ENCODE results near the gene FGL2. TPM values are rescaled to one million over a fixed set of nuclear protein-coding genes. Genes with fewer than 3 reads are reported as not detected.

FGL2 gene
- total RNA-seq, 1 experiment from 2014 or later: not detected

DNA sequence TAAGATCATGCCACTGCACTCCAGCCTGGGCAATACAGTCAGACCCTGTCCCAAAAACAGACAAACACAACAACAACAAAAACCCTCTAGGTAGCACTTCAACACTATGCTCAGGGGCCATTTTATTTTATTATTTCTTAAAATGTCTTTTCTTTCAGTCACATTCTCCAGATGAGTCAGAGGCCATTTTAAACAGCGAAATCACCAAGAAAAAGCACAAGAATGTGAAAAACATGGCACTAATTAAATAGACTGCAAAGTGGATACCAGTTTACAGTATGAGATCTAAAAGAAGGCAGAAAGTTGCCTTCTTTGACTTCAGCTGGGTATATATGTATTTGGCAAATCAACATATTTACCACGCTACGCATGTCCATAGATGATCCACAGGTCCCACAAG lies 6.1 kb upstream of the FGL2 start:
- Histone ChIP-seq H2AFZ (ENCODE audit: low read length) (no peak overlapping the region), H4K20me1 (ENCODE audit: low read length) (no peaks in the 10 kb centered on the region), H3K4me2 (ENCODE audit: low read length) (no peak overlapping the region), H3K9ac (ENCODE audit: low read length) (no peak overlapping the region), H3K27me3 (ENCODE audit: low read length) (no peaks in the 10 kb centered on the region), H3K9me3 (ENCODE audit: low read length) (peaks cover 5% of the 10 kb centered on the region; the same call in 1 of the 2 replicates), H3K36me3 (ENCODE audit: low read depth, low read length) (no peaks in the 10 kb centered on the region), H3K27ac (ENCODE audit: low read length) (no peak overlapping the region), H3K9me2 (replicated peaks; ENCODE audit: low read length) (no peaks in the 10 kb centered on the region), H3K4me1 (ENCODE audit: insufficient read depth, low read length) (no peaks in the 10 kb centered on the region), H3F3A (ENCODE audit: low read length, unreplicated experiment) (no peaks in the 10 kb centered on the region), H3K79me2 (ENCODE audit: low read length) (no peaks in the 10 kb centered on the region), H3K4me3 (ENCODE audit: low read length) (no peak overlapping the region)
- DNase-seq (no peak), ATAC-seq (no peak)
- ChIA-PET POLR2A (ENCODE audit: unreplicated experiment) (no interaction called here), CTCF (no interaction called here)
- BruUV-seq (replicated peaks): no TSS peak
- intact Hi-C loops (cut with micrococcal nuclease): no loop called here
- no peak for TF ChIP-seq EZH2 (IDR thresholded peaks at IDR 0.05; ENCODE audit: low read length, unreplicated experiment)
- TF ChIP-seq, protein P1, sequence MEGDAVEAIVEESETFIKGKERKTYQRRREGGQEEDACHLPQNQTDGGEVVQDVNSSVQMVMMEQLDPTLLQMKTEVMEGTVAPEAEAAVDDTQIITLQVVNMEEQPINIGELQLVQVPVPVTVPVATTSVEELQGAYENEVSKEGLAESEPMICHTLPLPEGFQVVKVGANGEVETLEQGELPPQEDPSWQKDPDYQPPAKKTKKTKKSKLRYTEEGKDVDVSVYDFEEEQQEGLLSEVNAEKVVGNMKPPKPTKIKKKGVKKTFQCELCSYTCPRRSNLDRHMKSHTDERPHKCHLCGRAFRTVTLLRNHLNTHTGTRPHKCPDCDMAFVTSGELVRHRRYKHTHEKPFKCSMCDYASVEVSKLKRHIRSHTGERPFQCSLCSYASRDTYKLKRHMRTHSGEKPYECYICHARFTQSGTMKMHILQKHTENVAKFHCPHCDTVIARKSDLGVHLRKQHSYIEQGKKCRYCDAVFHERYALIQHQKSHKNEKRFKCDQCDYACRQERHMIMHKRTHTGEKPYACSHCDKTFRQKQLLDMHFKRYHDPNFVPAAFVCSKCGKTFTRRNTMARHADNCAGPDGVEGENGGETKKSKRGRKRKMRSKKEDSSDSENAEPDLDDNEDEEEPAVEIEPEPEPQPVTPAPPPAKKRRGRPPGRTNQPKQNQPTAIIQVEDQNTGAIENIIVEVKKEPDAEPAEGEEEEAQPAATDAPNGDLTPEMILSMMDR (conservative IDR thresholded peaks at IDR 0.05; ENCODE audit: low read depth, low read length): no peak
- TF ChIP-seq EZH2phosphoT487 (IDR thresholded peaks at IDR 0.05; ENCODE audit: borderline replicate concordance, low read length): no peak

- no peak overlapping the region for H2AFZ ChIP-seq (ENCODE audit: low read length)
- H3K9me2 ChIP-seq (replicated peaks; ENCODE audit: low read length): no peaks in the 10 kb centered on the region; the same call in 1 of the 2 replicates
- H3K9ac ChIP-seq (ENCODE audit: low read length): no peak overlapping the region
- no peaks in the 10 kb centered on the region for H3K36me3 ChIP-seq (ENCODE audit: low read depth, low read length)
- H3K27ac ChIP-seq (ENCODE audit: low read length): no peak overlapping the region
- peaks cover 14% of the 10 kb centered on the region for H3K4me1 ChIP-seq (ENCODE audit: insufficient read depth, low read length)
- no peak overlapping the region for H3K4me3 ChIP-seq (ENCODE audit: low read length)
- BruUV-seq (replicated peaks): no TSS peak
- ChIA-PET CTCF (no interaction called here), POLR2A (ENCODE audit: unreplicated experiment) (no interaction called here)
- no peaks in the 10 kb centered on the region for H3K9me3 ChIP-seq (ENCODE audit: low read length)
- no peak for ATAC-seq
- intact Hi-C loops (cut with micrococcal nuclease): no loop called here
- no peaks in the 10 kb centered on the region for H3K79me2 ChIP-seq (ENCODE audit: low read length)
- no peak for DNase-seq
- TF ChIP-seq EZH2phosphoT487 (IDR thresholded peaks at IDR 0.05; ENCODE audit: borderline replicate concordance, low read length) (no peak), EZH2 (IDR thresholded peaks at IDR 0.05; ENCODE audit: low read length, unreplicated experiment) (no peak)
- TF ChIP-seq, protein P1 (conservative IDR thresholded peaks at IDR 0.05; ENCODE audit: low read depth, low read length): no peak
- H3F3A ChIP-seq (ENCODE audit: low read length, unreplicated experiment): no peaks in the 10 kb centered on the region
- no peak overlapping the region for H3K4me2 ChIP-seq (ENCODE audit: low read length)
- no peaks in the 10 kb centered on the region for H3K27me3 ChIP-seq (ENCODE audit: low read length)
- H4K20me1 ChIP-seq (ENCODE audit: low read length): no peaks in the 10 kb centered on the region
Measured at GRCh38 chr7:77202481-77202976, 2.9 kb upstream of the FGL2 start.

- POLR2A ChIA-PET (ENCODE audit: unreplicated experiment): no interaction called here
- H3F3A ChIP-seq (ENCODE audit: low read length, unreplicated experiment): no peaks in the 10 kb centered on the region
- no peak for DNase-seq
- H3K9ac ChIP-seq (ENCODE audit: low read length): no peak overlapping the region
- no peak overlapping the region for H2AFZ ChIP-seq (ENCODE audit: low read length)
- no peaks in the 10 kb centered on the region for H4K20me1 ChIP-seq (ENCODE audit: low read length)
- H3K4me3 ChIP-seq (ENCODE audit: low read length): no peak overlapping the region
- H3K9me3 ChIP-seq (ENCODE audit: low read length): no peaks in the 10 kb centered on the region
- peaks cover 14% of the 10 kb centered on the region for H3K4me1 ChIP-seq (ENCODE audit: insufficient read depth, low read length)
- TF ChIP-seq EZH2 (IDR thresholded peaks at IDR 0.05; ENCODE audit: low read length, unreplicated experiment): no peak
- TF ChIP-seq EZH2phosphoT487 (IDR thresholded peaks at IDR 0.05; ENCODE audit: borderline replicate concordance, low read length): no peak
- TF ChIP-seq, protein P1 (conservative IDR thresholded peaks at IDR 0.05; ENCODE audit: low read depth, low read length): no peak
- H3K79me2 ChIP-seq (ENCODE audit: low read length): no peaks in the 10 kb centered on the region
- H3K36me3 ChIP-seq (ENCODE audit: low read depth, low read length): no peaks in the 10 kb centered on the region
- CTCF ChIA-PET: no interaction called here
- H3K9me2 ChIP-seq (replicated peaks; ENCODE audit: low read length): no peaks in the 10 kb centered on the region; the same call in 1 of the 2 replicates
- ATAC-seq: no peak
- no peaks in the 10 kb centered on the region for H3K27me3 ChIP-seq (ENCODE audit: low read length)
- H3K27ac ChIP-seq (ENCODE audit: low read length): no peak overlapping the region
- intact Hi-C loops (cut with micrococcal nuclease): no loop called here
- no peak overlapping the region for H3K4me2 ChIP-seq (ENCODE audit: low read length)
- no TSS peak for BruUV-seq (replicated peaks)
Measured at GRCh38 chr7:77200542-77200941, 923 bp upstream of the FGL2 start.
